ENCODE measurements around the gene EGFLAM.

DNA sequence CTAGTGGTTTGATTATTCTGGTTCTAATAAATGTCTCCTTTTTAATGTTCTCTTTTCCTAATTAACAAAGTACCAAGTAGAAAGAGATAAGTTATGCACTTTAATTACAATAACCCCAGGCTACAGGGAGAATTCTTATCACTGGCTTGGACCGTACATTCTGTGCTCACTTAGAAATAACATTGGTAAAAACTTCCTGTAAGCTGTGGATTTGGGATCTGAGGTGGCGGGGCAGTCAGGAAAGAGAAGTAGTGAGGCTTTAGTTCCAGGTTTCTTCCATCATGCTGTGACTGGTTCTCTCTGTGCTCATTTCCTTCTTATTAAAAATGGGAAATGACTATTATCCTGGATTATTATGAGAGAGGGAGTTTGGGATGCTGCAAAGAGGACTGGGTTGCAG lies 142.0 kb downstream of the EGFLAM start:
- TF ChIP-seq, protein P1, sequence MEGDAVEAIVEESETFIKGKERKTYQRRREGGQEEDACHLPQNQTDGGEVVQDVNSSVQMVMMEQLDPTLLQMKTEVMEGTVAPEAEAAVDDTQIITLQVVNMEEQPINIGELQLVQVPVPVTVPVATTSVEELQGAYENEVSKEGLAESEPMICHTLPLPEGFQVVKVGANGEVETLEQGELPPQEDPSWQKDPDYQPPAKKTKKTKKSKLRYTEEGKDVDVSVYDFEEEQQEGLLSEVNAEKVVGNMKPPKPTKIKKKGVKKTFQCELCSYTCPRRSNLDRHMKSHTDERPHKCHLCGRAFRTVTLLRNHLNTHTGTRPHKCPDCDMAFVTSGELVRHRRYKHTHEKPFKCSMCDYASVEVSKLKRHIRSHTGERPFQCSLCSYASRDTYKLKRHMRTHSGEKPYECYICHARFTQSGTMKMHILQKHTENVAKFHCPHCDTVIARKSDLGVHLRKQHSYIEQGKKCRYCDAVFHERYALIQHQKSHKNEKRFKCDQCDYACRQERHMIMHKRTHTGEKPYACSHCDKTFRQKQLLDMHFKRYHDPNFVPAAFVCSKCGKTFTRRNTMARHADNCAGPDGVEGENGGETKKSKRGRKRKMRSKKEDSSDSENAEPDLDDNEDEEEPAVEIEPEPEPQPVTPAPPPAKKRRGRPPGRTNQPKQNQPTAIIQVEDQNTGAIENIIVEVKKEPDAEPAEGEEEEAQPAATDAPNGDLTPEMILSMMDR (IDR thresholded peaks at IDR 0.05), result no peak
- TF ChIP-seq POLR2A (IDR thresholded peaks at IDR 0.05), result no peak
